IMR-90 (cell line): ENCODE measurements around the gene RNGTT.

Experiments used
- CEBPB ChIP-seq: IDR thresholded peaks from 2 replicates; pipeline ENCODE4 v1.6.1; 2012; ENCODE audit warnings: low read depth, low read length, improper control_type of control experiment
- MAFK ChIP-seq: IDR thresholded peaks from 2 replicates; pipeline ENCODE4 v1.6.1; 2012; ENCODE audit warnings: low read depth, low read length, improper control_type of control experiment
- MAZ ChIP-seq: IDR thresholded peaks from 2 replicates; pipeline ENCODE4 v1.6.1; 2012; ENCODE audit warnings: low read depth, mild to moderate bottlenecking, low read length, improper control_type of control experiment, moderate library complexity, borderline replicate concordance
- POLR2A ChIP-seq: IDR thresholded peaks from 2 replicates; pipeline ENCODE4 v1.6.1; 2012; ENCODE audit warnings: mild to moderate bottlenecking, low read depth, low read length
- RAD21 ChIP-seq: IDR thresholded peaks from 2 replicates; pipeline ENCODE4 v1.6.1; 2012; ENCODE audit warnings: low read length, improper control_type of control experiment
- RFX5 ChIP-seq: IDR thresholded peaks from 2 replicates; pipeline ENCODE4 v1.8.0; 2012; ENCODE audit warnings: low read depth, mild to moderate bottlenecking, low read length, moderate library complexity
- SMC3 ChIP-seq: fragments of 150-350 bp; IDR thresholded peaks from 2 replicates; pipeline ENCODE4 v1.6.1; 2016; ENCODE audit warnings: low read depth, mild to moderate bottlenecking, antibody characterized with exemption, low read length, moderate library complexity
- USF2 ChIP-seq: fragments of 150-350 bp; IDR thresholded peaks from 2 replicates; pipeline ENCODE4 v1.6.1; 2017; ENCODE audit warnings: mild to moderate bottlenecking, antibody characterized with exemption, low read length, low read depth
- TF ChIP-seq, protein P1 (sequence below): conservative IDR thresholded peaks from 2 replicates; pipeline ENCODE4 v1.5.1; 2012; ENCODE audit warnings: mild to moderate bottlenecking, low read depth, low read length, improper control_type of control experiment

- TF ChIP-seq, protein P1, sequence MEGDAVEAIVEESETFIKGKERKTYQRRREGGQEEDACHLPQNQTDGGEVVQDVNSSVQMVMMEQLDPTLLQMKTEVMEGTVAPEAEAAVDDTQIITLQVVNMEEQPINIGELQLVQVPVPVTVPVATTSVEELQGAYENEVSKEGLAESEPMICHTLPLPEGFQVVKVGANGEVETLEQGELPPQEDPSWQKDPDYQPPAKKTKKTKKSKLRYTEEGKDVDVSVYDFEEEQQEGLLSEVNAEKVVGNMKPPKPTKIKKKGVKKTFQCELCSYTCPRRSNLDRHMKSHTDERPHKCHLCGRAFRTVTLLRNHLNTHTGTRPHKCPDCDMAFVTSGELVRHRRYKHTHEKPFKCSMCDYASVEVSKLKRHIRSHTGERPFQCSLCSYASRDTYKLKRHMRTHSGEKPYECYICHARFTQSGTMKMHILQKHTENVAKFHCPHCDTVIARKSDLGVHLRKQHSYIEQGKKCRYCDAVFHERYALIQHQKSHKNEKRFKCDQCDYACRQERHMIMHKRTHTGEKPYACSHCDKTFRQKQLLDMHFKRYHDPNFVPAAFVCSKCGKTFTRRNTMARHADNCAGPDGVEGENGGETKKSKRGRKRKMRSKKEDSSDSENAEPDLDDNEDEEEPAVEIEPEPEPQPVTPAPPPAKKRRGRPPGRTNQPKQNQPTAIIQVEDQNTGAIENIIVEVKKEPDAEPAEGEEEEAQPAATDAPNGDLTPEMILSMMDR: no peak
- TF ChIP-seq MAZ: no peak
- no peak for TF ChIP-seq USF2
- TF ChIP-seq MAFK: no peak
- TF ChIP-seq SMC3: no peak
- TF ChIP-seq RFX5: no peak
- no peak for TF ChIP-seq POLR2A
- TF ChIP-seq CEBPB: no peak
- TF ChIP-seq RAD21: no peak
These were observed 17.9 kb downstream of the RNGTT start for GRCh38 chr6:88945415-88946008.
